GM12878 (cell line): Measurements from ENCODE around the gene DZIP1L. TPM values are rescaled to one million over a fixed set of nuclear protein-coding genes. Genes with fewer than 3 reads are reported as not detected.
A peak's percentile ranks its signal among the peaks of the same experiment; 100 is the strongest.

ENCODE experiments used
- ATAC-seq: fragments of 200-7000 bp; cut with Tn5 transposase; 3 replicates; pipeline ENCODE4 v1.9.1; 2020; ENCODE audit warnings: mild to moderate bottlenecking, moderate library complexity
- Bru-seq: library from RNA; stranded (reverse); fragments of 400-500 nt; gene quantifications from one replicate; lab custom pipeline; 2021; lab: Mats Ljungman, UMichigan
- BruChase-seq, 2 experiments: library from RNA; stranded (reverse); fragments of 400-500 nt; gene quantifications; one replicate each; lab custom pipeline; 2021; lab: Mats Ljungman, UMichigan
- BruUV-seq: library from RNA; stranded (reverse); fragments of 400-500 nt; replicated peaks from 2 replicates; lab custom pipeline; 2021; lab: Mats Ljungman, UMichigan
- CTCF ChIA-PET: fragments of 300-600 bp; sonication (Branson Sonifier 250); formaldehyde crosslinking; extraction: SDS; loops from one replicate; lab custom pipeline; 2021; ENCODE audit warnings: inconsistent platforms; lab: Yijun Ruan, JAX
- POLR2A ChIA-PET: fragments of 350-600 bp; formaldehyde crosslinking; extraction: SDS; loops from one replicate; lab custom pipeline; 2021; ENCODE audit warnings: inconsistent platforms; lab: Charles Lee
- RAD21 ChIA-PET: fragments of 300-600 bp; sonication (Branson Sonifier 250); formaldehyde crosslinking; loops from one replicate; lab custom pipeline; 2023; ENCODE audit warnings: antibody characterized with exemption; ENCODE audit not compliant: unreplicated experiment; lab: Charles Lee
- SMC1A ChIA-PET: fragments of 300-600 bp; sonication (Branson Sonifier 250); formaldehyde crosslinking; loops from one replicate; lab custom pipeline; 2023; ENCODE audit not compliant: unreplicated experiment, uncharacterized antibody; lab: Charles Lee
- DNase-seq: peaks from one replicate; pipeline ENCODE4 v3.0.0-alpha.2; 2011; ENCODE audit warnings: low read depth, low spot score
- FAIRE-seq: peaks from 3 replicates; lab custom pipeline; 2011; peaks lifted over from hg19 to GRCh38; lab: Jason Lieb, UNC
- H2AFZ ChIP-seq: 2 replicates; pipeline ENCODE4 v1.6.0; 2011; ENCODE audit warnings: low read depth, low read length, control low read depth; ENCODE audit not compliant: control insufficient read depth
- H3K27ac ChIP-seq: 2 replicates; pipeline ENCODE4 v1.5.1; 2011; ENCODE audit warnings: control low read depth; ENCODE audit not compliant: control insufficient read depth, insufficient read depth
- H3K27me3 ChIP-seq, 2 experiments: replicated peaks in 1 of 2; 2 replicates each; pipeline versions ENCODE4 v1.6.0 to v1.6.1; 2011; ENCODE audit warnings: low read length in 1 of 2; ENCODE audit not compliant: control insufficient read depth in 2 of 2, insufficient read depth in 2 of 2
- H3K36me3 ChIP-seq, 2 experiments: 2 replicates each; pipeline ENCODE4 v1.5.1; 2011; ENCODE audit warnings: low read length in 1 of 2; ENCODE audit not compliant: control insufficient read depth in 2 of 2, insufficient read depth in 2 of 2
- H3K4me1 ChIP-seq: 2 replicates; pipeline ENCODE4 v1.6.1; 2011; ENCODE audit warnings: mild to moderate bottlenecking, low read length, moderate library complexity, mixed read lengths; ENCODE audit not compliant: control insufficient read depth, insufficient read depth
- H3K4me2 ChIP-seq: 2 replicates; pipeline ENCODE4 v1.6.0; 2011; ENCODE audit warnings: control low read depth; ENCODE audit not compliant: control insufficient read depth, insufficient read depth
- H3K4me3 ChIP-seq: fragments of 200-600 bp; sonication (generic); 2 replicates; pipeline ENCODE4 v1.5.1; 2016
- H3K79me2 ChIP-seq: 2 replicates; pipeline ENCODE4 v1.6.0; 2011; ENCODE audit warnings: low read length; ENCODE audit not compliant: control insufficient read depth, insufficient read depth
- H3K9ac ChIP-seq: 2 replicates; pipeline ENCODE4 v1.8.0; 2011; ENCODE audit warnings: low read length, control low read depth, mixed read lengths; ENCODE audit not compliant: control insufficient read depth, insufficient read depth
- H3K9me3 ChIP-seq: replicated peaks from 3 replicates; pipeline ENCODE4 v1.5.1; 2011; ENCODE audit warnings: mild to moderate bottlenecking, low read length; ENCODE audit not compliant: control insufficient read depth, insufficient read depth
- H4K20me1 ChIP-seq: 2 replicates; pipeline ENCODE4 v1.6.0; 2011; ENCODE audit not compliant: control insufficient read depth, insufficient read depth
- BHLHE40 ChIP-seq, 2 experiments: fragments of 450-650 bp in 1 of 2; IDR thresholded peaks; 2 replicates each; pipeline ENCODE4 v1.6.1; 2011 to 2017; ENCODE audit warnings: low read depth in 2 of 2, borderline replicate concordance in 1 of 2, improper control_type of control experiment in 1 of 2, low read length in 1 of 2, mild to moderate bottlenecking in 1 of 2
- E4F1 ChIP-seq: fragments of 450-650 bp; IDR thresholded peaks from 2 replicates; pipeline ENCODE4 v1.6.1; 2018; ENCODE audit warnings: borderline replicate concordance, mild to moderate bottlenecking; ENCODE audit not compliant: partially characterized antibody
- EGR1 ChIP-seq, 2 experiments: IDR thresholded peaks; 1 replicate in 1 of 2; 2 replicates in 1 of 2; pipeline ENCODE4 v1.6.1; 2011 to 2012; ENCODE audit warnings: low read depth in 2 of 2, low read length in 2 of 2, borderline replicate concordance in 1 of 2, mild to moderate bottlenecking in 1 of 2, moderate library complexity in 1 of 2
- GABPA ChIP-seq: IDR thresholded peaks from 2 replicates; pipeline ENCODE4 v1.6.1; 2014; ENCODE audit warnings: antibody characterized with exemption, low read depth, mild to moderate bottlenecking, inconsistent platforms
- IKZF2 ChIP-seq, 2 experiments: fragments of 450-650 bp; IDR thresholded peaks; 2 replicates each; pipeline ENCODE4 v1.6.1; 2017; ENCODE audit warnings: mild to moderate bottlenecking in 2 of 2, moderate library complexity in 2 of 2
- JUND ChIP-seq: IDR thresholded peaks from 2 replicates; pipeline ENCODE4 v1.6.1; 2012; ENCODE audit warnings: low read depth, mild to moderate bottlenecking, low read length, improper control_type of control experiment, moderate library complexity
- MTA3 ChIP-seq: IDR thresholded peaks from 2 replicates; pipeline ENCODE4 v1.6.1; 2012; ENCODE audit warnings: low read length, inconsistent platforms, borderline replicate concordance
- MYB ChIP-seq: fragments of 150-350 bp; IDR thresholded peaks from 2 replicates; pipeline ENCODE4 v1.6.1; 2014; ENCODE audit warnings: mild to moderate bottlenecking, low read depth, low read length, borderline replicate concordance
- NR2C2 ChIP-seq: IDR thresholded peaks from 2 replicates; pipeline ENCODE4 v1.6.1; 2011; ENCODE audit warnings: borderline replicate concordance, low read depth; ENCODE audit not compliant: control insufficient read depth, insufficient read length
- NRF1 ChIP-seq: conservative IDR thresholded peaks from 2 replicates; pipeline ENCODE4 v1.6.1; 2011; ENCODE audit warnings: mild to moderate bottlenecking, low read depth, low read length, improper control_type of control experiment
- PML ChIP-seq: IDR thresholded peaks from 2 replicates; pipeline ENCODE4 v1.6.1; 2012; ENCODE audit warnings: low read length, inconsistent platforms
- RFX5 ChIP-seq: IDR thresholded peaks from 2 replicates; pipeline ENCODE4 v1.6.1; 2011; ENCODE audit warnings: low read depth, low read length, improper control_type of control experiment
- RUNX3 ChIP-seq: IDR thresholded peaks from 2 replicates; pipeline ENCODE4 v1.6.1; 2012; ENCODE audit warnings: low read length, inconsistent platforms
- SMAD5 ChIP-seq: IDR thresholded peaks from 2 replicates; pipeline ENCODE4 v1.6.1; 2016; ENCODE audit warnings: antibody characterized with exemption, low read depth
- TCF7 ChIP-seq: IDR thresholded peaks from 2 replicates; pipeline ENCODE4 v1.6.1; 2014; ENCODE audit warnings: antibody characterized with exemption, borderline replicate concordance
- WGBS: methylation state at CpG from one replicate; pipeline ENCODE4 v1.1.6; 2016; ENCODE audit warnings: low lambda C conversion rate; ENCODE audit not compliant: insufficient replicate concordance, insufficient coverage; ENCODE audit errors: missing lambda C conversion rate; 5-methylcytosine and 5-hydroxymethylcytosine counted together
- in situ Hi-C: fragments of 300-500 bp; cut with MboI; formaldehyde crosslinking; loops from 9 replicates; pipeline ENCODE4 v1.14.3; 2018; ENCODE audit warnings: mixed read lengths
- intact Hi-C: fragments of 100-400 bp; cut with micrococcal nuclease; formaldehyde crosslinking; loops from one replicate; pipeline ENCODE4 v1.14.2; 2022; ENCODE audit not compliant: unreplicated experiment
- long read RNA-seq, 2 experiments: library from polyadenylated mRNA; unstranded; transcript quantifications; one replicate each; pipeline ENCODE4 v2.0.0, GENCODE V29; 2019 to 2020
- polyA minus RNA-seq, 3 experiments: library from RNA; depleted of rRNA, polyadenylated mRNA; stranded (reverse); fragments of >200 nt; gene quantifications; 2 replicates each; pipeline ENCODE4 v1.2.3, GENCODE V29; 2011
- polyA plus RNA-seq, 11 experiments: library from polyadenylated mRNA; depleted of rRNA in 4 of 11; unstranded in 6 of 11; stranded (reverse) in 5 of 11; fragments of >200 nt; fragmentation: Nextera tagmentation in 4 of 11; fragmentation: Illumina TruSeq in 1 of 11; extraction: Ambion mirVana in 4 of 11; extraction: Trizol in 1 of 11; gene quantifications; 1 replicate in 1 of 11; 2 replicates in 10 of 11; pipeline versions ENCODE4 v1.2.1 to v1.2.3, GENCODE V29; 2011 to 2016; ENCODE audit warnings: inconsistent platforms in 2 of 11, missing spikeins in 2 of 11, low read depth in 1 of 11
- total RNA-seq, 4 experiments: library from RNA; depleted of rRNA in 3 of 4; stranded (reverse); fragments of >200 nt in 3 of 4; fragmentation: Illumina TruSeq in 1 of 4; extraction: Trizol in 1 of 4; gene quantifications; 2 replicates each; pipeline versions ENCODE4 v1.2.1 to v1.2.3, GENCODE V29; 2013 to 2021
- TF ChIP-seq, protein P1 (sequence below): IDR thresholded peaks from 2 replicates; pipeline ENCODE4 v1.6.1; 2012; ENCODE audit warnings: low read depth, low read length, improper control_type of control experiment

DZIP1L gene
- total RNA-seq (2013; cell fraction: nucleolus; rRNA removed), result not detected in 2 replicates
- total RNA-seq (2014; rRNA removed) (not detected in 2 replicates), total RNA-seq (2014; rRNA removed; fragmentation: Illumina TruSeq; extraction: Trizol) (not detected in 2 replicates), total RNA-seq (2021) (not detected in 2 replicates), polyA plus RNA-seq (2011; rRNA removed) (not detected in 2 replicates), polyA plus RNA-seq (2014; fragmentation: Illumina TruSeq; extraction: Trizol) (not detected in 2 replicates), polyA plus RNA-seq (2014; fragmentation: Nextera tagmentation; extraction: Ambion mirVana) (not detected), polyA plus RNA-seq (2014; rRNA removed) (not detected in 2 replicates), polyA plus RNA-seq (2016; fragmentation: Nextera tagmentation; extraction: Ambion mirVana) (not detected), polyA minus RNA-seq (2011; rRNA and poly(A)+ RNA removed) (not detected in 2 replicates), Bru-seq, nascent RNA (percentile 15 among the genes with signal in this experiment), BruChase-seq, experiment 1, labeled RNA remaining after a 6-hour chase (percentile 9 among the genes with signal in this experiment), BruChase-seq, experiment 2, labeled RNA remaining after a 2-hour chase (percentile 7 among the genes with signal in this experiment)
- not detected for polyA plus RNA-seq (2011; ENCODE audit: low read depth)
- 0.02 and 0.03 TPM in 2 replicates for polyA plus RNA-seq (2011; cell fraction: cytosol; rRNA removed)
- polyA plus RNA-seq (2011; cell fraction: nucleus; rRNA removed), result 0.07 and 0.18 TPM in 2 replicates
- not detected in 2 replicates for polyA plus RNA-seq (2012)
- not detected in 2 replicates for polyA minus RNA-seq (2011; cell fraction: cytosol; rRNA and poly(A)+ RNA removed)
- 0.10 TPM in 1 of 2 replicates, not detected in the other for polyA minus RNA-seq (2011; cell fraction: nucleus; rRNA and poly(A)+ RNA removed)
- long read RNA-seq, experiment 1, result 0 reads
- long read RNA-seq, experiment 2, partial matches to known transcripts, result 1 of 1 reads
- long read RNA-seq, experiment 2, other reads (novel, unspliced or antisense), result 0 of 1 reads

DNA sequence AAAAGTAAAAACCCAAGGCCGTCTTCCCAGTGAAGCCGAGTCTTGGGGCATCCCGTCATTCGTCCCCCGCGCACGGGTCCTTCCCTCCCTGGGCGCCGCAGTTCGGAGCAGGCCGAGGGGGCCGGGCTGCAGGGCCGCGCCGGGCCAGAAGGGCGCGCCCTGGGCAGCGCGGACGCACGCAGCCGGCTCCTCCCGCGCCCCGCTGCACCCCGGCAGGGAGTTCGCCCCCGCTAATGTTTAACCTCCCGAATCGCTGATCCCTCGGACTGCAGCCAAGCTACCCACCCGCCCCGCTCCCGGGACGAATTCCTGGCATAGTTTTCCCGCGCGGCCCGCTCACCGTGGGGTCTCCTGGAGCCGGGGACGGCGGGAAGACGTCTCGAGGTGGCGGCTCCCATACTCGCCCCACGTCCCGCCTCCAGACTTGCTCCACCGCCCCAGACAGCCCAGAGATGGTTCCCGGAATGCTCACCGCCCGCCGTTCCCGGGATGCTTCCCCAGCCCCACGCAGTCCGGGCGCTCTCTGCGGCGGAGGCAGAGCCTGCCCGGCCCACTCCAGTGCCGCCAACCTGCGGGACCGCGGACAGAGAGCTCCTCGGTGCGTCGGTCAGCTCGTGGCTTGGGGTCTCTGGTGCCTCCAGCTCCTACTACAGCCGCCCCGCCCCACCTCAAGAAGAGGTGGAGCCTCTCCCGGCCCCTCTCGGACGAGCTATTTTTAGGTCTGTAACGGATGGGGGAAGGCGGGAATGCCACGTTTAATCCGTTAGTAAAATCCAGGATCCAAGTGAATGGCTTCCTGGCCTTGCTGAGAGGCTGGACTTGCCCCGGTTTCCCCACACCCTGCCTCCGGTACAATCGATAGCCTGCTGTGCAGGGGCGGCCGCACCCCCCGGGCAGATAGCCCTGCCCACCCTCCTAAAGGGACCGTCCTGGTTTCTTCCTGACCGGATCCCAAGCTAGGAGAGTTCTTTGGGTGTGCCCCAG, at the start of gene DZIP1L:
Gene DZIP1L (minus strand): TSS at position 621 of the 984 bp plus-strand sequence. CDS start 11,637 bp downstream, outside the sequence.
- Histone ChIP-seq H3K4me3 (peak within 1 kb of the TSS; percentile 54), H3K9me3 (no peaks in the 10 kb centered on the region), H2AFZ (peak within 1 kb of the TSS; percentile 69), H3K9ac (no peak within 1 kb of the TSS), H3K79me2 (no peaks in the 10 kb centered on the region), H3K4me1 (no peaks in the 10 kb centered on the region), H4K20me1 (no peaks in the 10 kb centered on the region), H3K27ac (no peak within 1 kb of the TSS), H3K4me2 (peak within 1 kb of the TSS; percentile 70), H3K36me3 (no peaks in the 10 kb centered on the region), H3K27me3 (peaks cover 3 to 15% of the 10 kb centered on the region in 2 experiments)
- in situ Hi-C loops, result loop anchor here (5.0 kb wide), 1 partner anchor 48 kb away; no protein-coding TSS in a partner anchor
- CTCF ChIA-PET, result interaction anchor here (1.6 to 1.7 kb wide), 2 partner anchors 46 to 63 kb away, joined by 3 to 5 read pairs; no protein-coding TSS in a partner anchor
- POLR2A ChIA-PET, result no interaction called here
- SMC1A ChIA-PET, result no interaction called here
- no TSS peak for BruUV-seq
- intact Hi-C loops, result no loop called here
- 2% methylated on average over 67 of the region's 86 CpGs for WGBS
- DNase-seq, result no peak
- ATAC-seq, result peak; percentile 94
- no peak for FAIRE-seq
- RAD21 ChIA-PET, result no interaction called here
- no peak for TF ChIP-seq RFX5
- TF ChIP-seq, protein P1, sequence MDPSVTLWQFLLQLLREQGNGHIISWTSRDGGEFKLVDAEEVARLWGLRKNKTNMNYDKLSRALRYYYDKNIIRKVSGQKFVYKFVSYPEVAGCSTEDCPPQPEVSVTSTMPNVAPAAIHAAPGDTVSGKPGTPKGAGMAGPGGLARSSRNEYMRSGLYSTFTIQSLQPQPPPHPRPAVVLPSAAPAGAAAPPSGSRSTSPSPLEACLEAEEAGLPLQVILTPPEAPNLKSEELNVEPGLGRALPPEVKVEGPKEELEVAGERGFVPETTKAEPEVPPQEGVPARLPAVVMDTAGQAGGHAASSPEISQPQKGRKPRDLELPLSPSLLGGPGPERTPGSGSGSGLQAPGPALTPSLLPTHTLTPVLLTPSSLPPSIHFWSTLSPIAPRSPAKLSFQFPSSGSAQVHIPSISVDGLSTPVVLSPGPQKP, result no peak
- TF ChIP-seq GABPA, result no peak
- TF ChIP-seq JUND, result no peak
- no peak for TF ChIP-seq MTA3
- TF ChIP-seq TCF7, result no peak
- TF ChIP-seq IKZF2 (IDR thresholded peaks at IDR 0.05), result no peak
- TF ChIP-seq NR2C2, result no peak
- no peak for TF ChIP-seq NRF1
- TF ChIP-seq RUNX3, result no peak
- TF ChIP-seq BHLHE40 (IDR thresholded peaks at IDR 0.05; ENCODE audit: borderline replicate concordance in 1 of 2, low read depth in 2 of 2, low read length in 1 of 2), result 0 out of 4 replicates have a peak, but pooled peaks of 1 of the 2 experiments have one; percentile 12
- TF ChIP-seq MYB, result no peak
- TF ChIP-seq E4F1, result no peak
- TF ChIP-seq PML, result no peak
- 0 out of 3 replicates have a peak, but pooled peaks of 1 of the 2 experiments have one; percentile 15 for TF ChIP-seq EGR1 (IDR thresholded peaks at IDR 0.05; ENCODE audit: borderline replicate concordance in 1 of 2, low read depth in 2 of 2, low read length in 2 of 2)
- TF ChIP-seq SMAD5, result no peak
